HepG2 (cell line): ENCODE data around the gene ZIM2. TPM values are rescaled to one million over a fixed set of nuclear protein-coding genes. Genes with fewer than 3 reads are reported as not detected.

Experiments used
- ARID2 ChIP-seq: sonication (generic); formaldehyde crosslinking; IDR thresholded peaks from 2 replicates; pipeline ENCODE4 v1.8.1; 2022; ENCODE audit warnings: mild to moderate bottlenecking, missing genetic modification reagents, borderline replicate concordance
- BHLHE40 ChIP-seq: IDR thresholded peaks from 2 replicates; pipeline ENCODE4 v1.6.1; 2011; ENCODE audit warnings: low read length, improper control_type of control experiment
- HES4 ChIP-seq: sonication (generic); formaldehyde crosslinking; IDR thresholded peaks from 2 replicates; pipeline ENCODE4 v1.9.0; 2021; ENCODE audit warnings: mild to moderate bottlenecking, missing genetic modification reagents, borderline replicate concordance
- HNRNPL ChIP-seq: fragments of 200-400 bp; formaldehyde crosslinking; IDR thresholded peaks from 2 replicates; pipeline ENCODE4 v1.6.1; 2017; ENCODE audit warnings: mild to moderate bottlenecking, low read depth, low read length
- MAX ChIP-seq: IDR thresholded peaks from 2 replicates; pipeline ENCODE4 v1.6.1; 2012; ENCODE audit warnings: inconsistent platforms
- MXI1 ChIP-seq: IDR thresholded peaks from 3 replicates; pipeline ENCODE4 v1.6.1; 2012; ENCODE audit warnings: low read depth, low read length, inconsistent platforms, borderline replicate concordance
- POLR2AphosphoS5 ChIP-seq: IDR thresholded peaks from 2 replicates; pipeline ENCODE4 v1.6.1; 2012; ENCODE audit warnings: low read depth, low read length
- POLR2G ChIP-seq: fragments of 200-400 bp; formaldehyde crosslinking; IDR thresholded peaks from 2 replicates; pipeline ENCODE4 v1.6.1; 2018; ENCODE audit warnings: mild to moderate bottlenecking, low read depth, low read length, moderate library complexity
- PRDM10 ChIP-seq: sonication (generic); formaldehyde crosslinking; IDR thresholded peaks from 2 replicates; pipeline ENCODE4 v1.4.0; 2020; ENCODE audit warnings: low read depth, missing genetic modification reagents
- PTBP1 ChIP-seq: fragments of 200-400 bp; formaldehyde crosslinking; IDR thresholded peaks from 2 replicates; pipeline ENCODE4 v1.6.1; 2018; ENCODE audit warnings: low read length, low read depth; ENCODE audit not compliant: poor library complexity, severe bottlenecking
- RBAK ChIP-seq: sonication (generic); formaldehyde crosslinking; IDR thresholded peaks from 2 replicates; pipeline ENCODE4 v1.5.1; 2020; ENCODE audit warnings: mild to moderate bottlenecking, missing genetic modification reagents
- SAP130 ChIP-seq: IDR thresholded peaks from 2 replicates; pipeline ENCODE4 v1.6.1; 2016; ENCODE audit warnings: low read depth
- TEAD3 ChIP-seq: optimal IDR thresholded peaks from 2 replicates; pipeline ENCODE3; 2016; ENCODE audit warnings: borderline replicate concordance
- TIGD3 ChIP-seq: sonication (generic); formaldehyde crosslinking; IDR thresholded peaks from 2 replicates; pipeline ENCODE4 v1.5.1; 2020; ENCODE audit warnings: mild to moderate bottlenecking, missing genetic modification reagents, borderline replicate concordance
- ZFP36L1 ChIP-seq: sonication (generic); formaldehyde crosslinking; IDR thresholded peaks from 2 replicates; pipeline ENCODE4 v1.8.0; 2022; ENCODE audit warnings: mild to moderate bottlenecking, missing genetic modification reagents, moderate library complexity
- ZFY ChIP-seq: sonication (generic); formaldehyde crosslinking; IDR thresholded peaks from 2 replicates; pipeline ENCODE4 v1.4.0; 2020; ENCODE audit warnings: missing genetic modification reagents
- ZKSCAN8 ChIP-seq: IDR thresholded peaks from 2 replicates; pipeline ENCODE4 v1.6.1; 2016; ENCODE audit warnings: borderline replicate concordance, missing genetic modification reagents, missing compliant biosample characterization
- ZNF343 ChIP-seq: sonication (generic); formaldehyde crosslinking; IDR thresholded peaks from 2 replicates; pipeline ENCODE4 v1.4.0; 2020; ENCODE audit warnings: mild to moderate bottlenecking, missing genetic modification reagents
- ZNF558 ChIP-seq: sonication (generic); formaldehyde crosslinking; IDR thresholded peaks from 2 replicates; pipeline ENCODE4 v1.9.0; 2022; ENCODE audit warnings: mild to moderate bottlenecking, missing genetic modification reagents, borderline replicate concordance
- ZNF576 ChIP-seq: sonication (generic); formaldehyde crosslinking; IDR thresholded peaks from 2 replicates; pipeline ENCODE4 v1.4.0; 2020; ENCODE audit warnings: mild to moderate bottlenecking, missing genetic modification reagents
- ZNF607 ChIP-seq: sonication (generic); formaldehyde crosslinking; IDR thresholded peaks from 2 replicates; pipeline ENCODE4 v1.5.1; 2020; ENCODE audit warnings: missing genetic modification reagents, mild to moderate bottlenecking, borderline replicate concordance
- ZNF7 ChIP-seq: IDR thresholded peaks from 2 replicates; pipeline ENCODE4 v1.6.1; 2016; ENCODE audit warnings: missing biosample characterization, missing genetic modification reagents
- ZNF749 ChIP-seq: sonication (generic); formaldehyde crosslinking; IDR thresholded peaks from 2 replicates; pipeline ENCODE4 v1.8.0; 2022; ENCODE audit warnings: mild to moderate bottlenecking, missing genetic modification reagents, moderate library complexity, borderline replicate concordance
- ZNF878 ChIP-seq: sonication (generic); formaldehyde crosslinking; IDR thresholded peaks from 2 replicates; pipeline ENCODE4 v1.8.1; 2023; ENCODE audit warnings: mild to moderate bottlenecking, missing genetic modification reagents, moderate library complexity
- polyA plus RNA-seq, 8 experiments: library from polyadenylated mRNA; depleted of rRNA in 3 of 8; stranded (reverse) in 7 of 8; unstranded in 1 of 8; fragments of >200 nt; fragmentation: Illumina TruSeq in 4 of 8; extraction: Trizol in 4 of 8; gene quantifications; 2 replicates each; pipeline versions ENCODE4 v1.2.1 to v1.2.3, GENCODE V29; 2011 to 2016; ENCODE audit warnings: low read depth in 4 of 8, missing spikeins in 1 of 8, mixed read lengths in 1 of 8; ENCODE audit not compliant: insufficient read depth in 1 of 8
- total RNA-seq, 5 experiments: library from RNA; depleted of rRNA; stranded (reverse); fragments of >200 nt; fragmentation: Illumina TruSeq; extraction: Trizol; gene quantifications; 2 replicates each; pipeline ENCODE4 v1.2.3, GENCODE V29; 2016; ENCODE audit warnings: low read depth in 1 of 5

ZIM2 gene
- total and polyA plus RNA-seq, 2 of the 13 experiments (the other 11 are each of a cell fraction or from before 2014, with no cell fraction given): 7.2 to 10.3 TPM

GRCh38 chr19:56880592-56881190 is 40.2 kb upstream of the ZIM2 start (continued):
- TF ChIP-seq TEAD3 (peak; percentile 88), ZNF749 (CRISPR knock-in tag) (0 out of 2 replicates have a peak, but pooled peaks have one; percentile 44), ZNF558 (CRISPR knock-in tag) (peak; percentile 81; the same call in 1 of the 2 replicates), HES4 (CRISPR knock-in tag) (peak; percentile 21; the same call in 1 of the 2 replicates), ZNF607 (CRISPR knock-in tag) (peak; percentile 87; the same call in 1 of the 2 replicates), ZKSCAN8 (CRISPR knock-in tag) (peak; percentile 67; the same call in 1 of the 2 replicates), BHLHE40 (no peak; the same call in 1 of the 2 replicates), PTBP1 (no peak), HNRNPL (no peak), SAP130 (CRISPR knock-in tag) (peak; percentile 90), ZFY (CRISPR knock-in tag) (peak; percentile 51), MAX (peak; percentile 84), ZNF343 (CRISPR knock-in tag) (peak; percentile 97), RBAK (CRISPR knock-in tag) (peak; percentile 68; the same call in 1 of the 2 replicates), POLR2AphosphoS5 (peak; percentile 96), TIGD3 (peak; percentile 52; the same call in 1 of the 2 replicates), PRDM10 (CRISPR knock-in tag) (peak; percentile 85; the same call in 1 of the 2 replicates), ZFP36L1 (CRISPR knock-in tag) (peak; percentile 83; the same call in 1 of the 2 replicates), ZNF7 (CRISPR knock-in tag) (no peak), POLR2G (peak; percentile 81), ARID2 (CRISPR knock-in tag) (no peak), ZNF576 (CRISPR knock-in tag) (no peak), MXI1 (peak; percentile 53; the same call in 1 of the 3 replicates), ZNF878 (CRISPR knock-in tag) (0 out of 2 replicates have a peak, but pooled peaks have one; percentile 79)
